BE2C (cell line): ENCODE results near the gene JARID2.
A peak's percentile ranks its signal among the peaks of the same experiment; 100 is the strongest.

ENCODE experiments used
- DNase-seq: peaks from one replicate; pipeline ENCODE4 v3.0.0-alpha.2; 2020
- H3K27me3 ChIP-seq: fragments of 250-450 bp; sonication (Bioruptor Pico); 2 replicates; pipeline ENCODE4 v1.5.1; 2020; ENCODE audit warnings: mild to moderate bottlenecking
- H3K36me3 ChIP-seq: fragments of 250-450 bp; sonication (Bioruptor Pico); 2 replicates; pipeline ENCODE4 v1.5.1; 2020; ENCODE audit warnings: mild to moderate bottlenecking
- H3K4me1 ChIP-seq: fragments of 250-450 bp; sonication (Bioruptor Pico); 2 replicates; pipeline ENCODE4 v1.5.1; 2020
- H3K4me3 ChIP-seq: 2 replicates; pipeline ENCODE4 v1.5.1; 2011; ENCODE audit warnings: low read depth, low read length
- H3K9me3 ChIP-seq: fragments of 250-450 bp; sonication (Bioruptor Pico); 2 replicates; pipeline ENCODE4 v1.5.1; 2020
- CTCF ChIP-seq: IDR thresholded peaks from 2 replicates; pipeline ENCODE4 v1.5.1; 2012; ENCODE audit warnings: mild to moderate bottlenecking, low read depth, low read length

JARID2 gene

GRCh38 chr6:15363164-15363522 is 117.3 kb downstream of the JARID2 start:
- no peaks in the 10 kb centered on the region for H3K27me3 ChIP-seq
- no peak for DNase-seq
- no peaks in the 10 kb centered on the region for H3K9me3 ChIP-seq
- no peaks in the 10 kb centered on the region for H3K36me3 ChIP-seq
- no peak overlapping the region for H3K4me3 ChIP-seq
- peaks cover 38% of the 10 kb centered on the region for H3K4me1 ChIP-seq
- TF ChIP-seq CTCF, result no peak

DNA sequence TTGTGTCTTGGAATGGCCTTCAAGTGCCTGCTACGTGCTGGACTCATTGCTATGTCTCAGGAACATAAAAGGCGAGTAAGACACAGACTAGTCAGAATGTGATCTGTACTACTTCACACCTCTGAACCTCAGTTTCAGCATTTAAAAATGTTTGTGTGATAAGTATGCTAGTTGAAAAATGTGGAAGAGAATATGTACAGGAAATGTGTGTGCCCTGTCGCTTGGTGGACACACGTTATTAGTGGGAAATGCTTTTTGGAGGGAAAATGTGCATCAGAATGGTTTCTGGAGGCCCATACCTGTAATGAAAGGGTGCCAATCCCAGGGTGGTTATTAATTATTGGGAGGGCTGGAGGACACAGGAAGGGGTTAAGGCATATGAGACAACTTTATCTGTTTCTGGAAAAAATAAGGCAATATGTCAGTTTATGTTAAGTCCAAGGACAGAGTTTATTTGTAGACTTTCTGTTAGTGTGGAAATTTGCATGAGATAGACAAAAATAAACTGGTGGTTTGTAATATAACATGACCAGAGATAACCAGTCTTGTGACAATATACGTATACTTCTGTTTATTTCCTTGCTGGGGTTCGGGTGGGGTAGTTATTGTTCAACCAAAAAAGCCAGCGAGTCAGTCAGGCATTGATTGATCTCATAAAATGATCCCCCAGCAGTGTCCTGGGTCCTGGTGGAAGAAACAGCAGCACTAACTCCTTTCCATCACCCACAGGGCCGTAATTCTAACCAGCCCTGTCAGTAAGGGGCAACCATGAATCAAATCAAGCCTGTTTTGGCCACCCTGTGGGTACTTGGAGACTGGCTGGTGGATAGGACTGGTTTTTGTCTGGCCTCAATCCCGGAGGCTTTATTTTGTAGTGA is 117.9 kb downstream of the JARID2 start:
- Histone ChIP-seq H3K27me3 (no peaks in the 10 kb centered on the region), H3K4me1 (peaks cover 32% of the 10 kb centered on the region), H3K4me3 (no peak overlapping the region), H3K36me3 (no peaks in the 10 kb centered on the region), H3K9me3 (no peaks in the 10 kb centered on the region)
- peak; percentile 49 for DNase-seq
- TF ChIP-seq CTCF, result peak; percentile 36

DNA sequence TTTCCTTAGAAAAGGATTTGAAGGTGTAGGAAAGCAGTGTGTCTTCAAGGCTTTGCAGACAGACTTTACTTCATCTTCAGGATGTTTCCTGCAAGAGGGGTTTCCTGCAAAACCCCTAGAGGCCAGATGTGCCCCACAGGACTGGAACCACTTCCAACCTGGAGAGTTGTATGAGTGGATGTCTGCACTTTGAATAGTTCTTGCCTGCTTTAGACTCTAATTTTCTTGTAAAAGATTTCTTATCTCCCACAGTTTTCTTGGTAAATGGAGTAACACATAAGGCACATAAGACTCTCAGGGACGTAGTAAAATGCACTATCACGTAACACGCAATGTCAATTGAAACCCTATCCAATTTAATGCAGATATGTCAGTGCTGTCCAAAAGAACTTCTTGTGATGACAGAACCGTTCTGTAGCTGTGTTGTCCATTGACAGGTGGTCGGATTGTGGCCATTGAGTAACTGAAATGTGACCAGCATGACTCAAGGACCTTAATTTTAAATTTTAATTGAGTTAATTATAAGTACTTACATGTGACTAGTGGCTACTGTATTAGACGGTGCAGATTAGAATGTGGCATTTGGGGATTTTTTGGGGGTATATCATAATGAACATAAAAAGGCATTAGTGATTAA is 118.7 kb downstream of the JARID2 start:
- DNase-seq, result no peak
- no peak overlapping the region for H3K4me3 ChIP-seq
- TF ChIP-seq CTCF, result no peak; the same call in 1 of the 2 replicates
- H3K4me1 ChIP-seq, result peaks cover 26% of the 10 kb centered on the region
- H3K27me3 ChIP-seq, result no peaks in the 10 kb centered on the region
- H3K9me3 ChIP-seq, result no peaks in the 10 kb centered on the region
- no peaks in the 10 kb centered on the region for H3K36me3 ChIP-seq

- H3K27me3 ChIP-seq, result no peaks in the 10 kb centered on the region
- H3K9me3 ChIP-seq, result no peaks in the 10 kb centered on the region
- no peak for TF ChIP-seq CTCF
- peak; percentile 90 for DNase-seq
- peaks cover 30% of the 10 kb centered on the region for H3K4me1 ChIP-seq
- peak overlapping the region; percentile 37 for H3K4me3 ChIP-seq
- no peaks in the 10 kb centered on the region for H3K36me3 ChIP-seq
Observed at GRCh38 chr6:15365273-15365687, 119.4 kb downstream of the JARID2 start.

DNA sequence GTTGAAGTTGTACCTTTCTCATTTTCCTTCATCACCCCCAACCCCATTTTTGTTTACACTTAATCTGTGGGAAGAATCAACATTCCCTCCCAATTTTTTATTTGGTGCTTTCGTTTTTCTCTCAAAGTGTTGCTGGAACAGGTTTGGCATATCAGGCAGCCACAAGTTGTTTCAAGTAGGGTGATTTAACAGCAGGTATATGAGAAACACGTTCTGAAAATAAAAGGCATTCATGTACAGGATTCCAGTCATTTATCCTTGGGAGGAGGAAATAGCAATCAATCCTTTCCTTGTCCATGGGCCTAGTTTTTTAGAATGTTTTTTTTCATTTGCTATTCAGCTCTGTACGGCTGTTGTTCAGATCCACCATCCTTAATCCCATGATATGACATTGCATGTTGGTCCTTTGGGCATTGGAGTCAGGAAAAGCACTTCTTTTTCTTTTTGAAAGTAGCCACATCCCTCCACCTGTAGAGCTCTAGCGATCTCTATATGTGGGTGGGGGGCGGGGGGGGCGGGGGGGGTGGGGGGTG is 120.2 kb downstream of the JARID2 start:
- no peaks in the 10 kb centered on the region for H3K9me3 ChIP-seq
- TF ChIP-seq CTCF, result no peak
- peak overlapping the region; percentile 37 for H3K4me3 ChIP-seq
- no peaks in the 10 kb centered on the region for H3K27me3 ChIP-seq
- H3K36me3 ChIP-seq, result no peaks in the 10 kb centered on the region
- H3K4me1 ChIP-seq, result peaks cover 38% of the 10 kb centered on the region
- no peak for DNase-seq

DNA sequence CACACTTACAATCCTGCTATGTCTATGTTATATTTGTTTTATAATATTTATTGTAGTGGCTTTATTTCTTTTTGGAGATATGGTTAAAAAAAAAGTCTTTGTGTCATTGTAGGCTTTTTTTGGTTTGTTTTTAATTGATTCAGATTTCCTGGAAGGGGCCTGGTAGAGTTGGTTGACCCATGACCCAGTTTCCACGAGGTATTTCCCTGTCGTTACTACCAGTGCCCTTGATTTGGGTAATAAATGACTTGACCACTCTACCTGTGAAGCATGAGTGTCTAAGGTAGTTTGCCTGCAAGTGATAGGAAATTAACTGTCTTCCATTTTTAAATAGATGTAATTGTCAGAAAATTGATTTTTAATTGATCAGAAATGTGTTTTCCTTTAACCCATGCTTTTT is 121.0 kb downstream of the JARID2 start:
- no peak overlapping the region for H3K4me3 ChIP-seq
- no peaks in the 10 kb centered on the region for H3K9me3 ChIP-seq
- peaks cover 38% of the 10 kb centered on the region for H3K4me1 ChIP-seq
- TF ChIP-seq CTCF, result no peak
- no peaks in the 10 kb centered on the region for H3K27me3 ChIP-seq
- DNase-seq, result no peak
- no peaks in the 10 kb centered on the region for H3K36me3 ChIP-seq
